Endothelial cell of hepatic sinusoid (primary cell): ENCODE data around the gene ZNF534.
"Not testable (repeated sequence)": the region's sequence is repeated elsewhere in the genome, so short reads cannot be mapped to it uniquely, and the experiment has no call there.

ENCODE experiments used
- in situ Hi-C: cut with HindIII; loops from 2 replicates; pipeline ENCODE4 v1.10.0; 2017; ENCODE audit warnings: low sequenced_read_pairs

Gene ZNF534

GRCh38 chr19:52494518-52494917 is 65.6 kb downstream of the ZNF534 start:
- in situ Hi-C loops = no loop called here

GRCh38 chr19:52498571-52498970 is 69.6 kb downstream of the ZNF534 start:
- in situ Hi-C loops = no loop called here

- in situ Hi-C loops = not testable (repeated sequence)
These were observed 71.5 kb downstream of the ZNF534 start for GRCh38 chr19:52500474-52500873.

GRCh38 chr19:52500991-52501390 is 72.0 kb downstream of the ZNF534 start:
- in situ Hi-C loops = not testable (repeated sequence)
